K562 (cell line): ENCODE results near the gene ANKRD13B. TPM values are rescaled to one million over a fixed set of nuclear protein-coding genes. Genes with fewer than 3 reads are reported as not detected.

Experiments
- ATF3 ChIP-seq, 2 experiments: fragments of 450-650 bp in 1 of 2; sonication (generic) in 1 of 2; formaldehyde crosslinking in 1 of 2; IDR thresholded peaks in 1 of 2; conservative IDR thresholded peaks in 1 of 2; 2 replicates each; pipeline versions ENCODE4 v1.6.1 to v1.8.1; 2016 to 2023; ENCODE audit warnings: mild to moderate bottlenecking in 2 of 2, moderate library complexity in 2 of 2, inconsistent platforms in 1 of 2, missing genetic modification reagents in 1 of 2
- E2F3 ChIP-seq: fragments of 250-450 bp; sonication (Bioruptor Pico); IDR thresholded peaks from 2 replicates; pipeline ENCODE4 v1.4.0; 2020; ENCODE audit warnings: mild to moderate bottlenecking
- GABPB2 ChIP-seq: fragments of 250-450 bp; sonication (Bioruptor Pico); conservative IDR thresholded peaks from 2 replicates; pipeline ENCODE4 v1.5.1; 2021; ENCODE audit warnings: mild to moderate bottlenecking
- HCFC1 ChIP-seq: IDR thresholded peaks from 2 replicates; pipeline ENCODE4 v1.6.1; 2012; ENCODE audit warnings: low read depth, low read length, improper control_type of control experiment
- MEIS2 ChIP-seq: fragments of 450-650 bp; IDR thresholded peaks from 2 replicates; pipeline ENCODE4 v1.6.1; 2014; ENCODE audit warnings: mild to moderate bottlenecking; ENCODE audit not compliant: partially characterized antibody
- NCOR1 ChIP-seq: fragments of 450-650 bp; IDR thresholded peaks from 2 replicates; pipeline ENCODE4 v1.6.1; 2016; ENCODE audit warnings: mild to moderate bottlenecking, moderate library complexity
- PREB ChIP-seq: sonication (generic); formaldehyde crosslinking; IDR thresholded peaks from 2 replicates; pipeline ENCODE4 v1.8.1; 2023; ENCODE audit warnings: mild to moderate bottlenecking, missing genetic modification reagents
- SAP30 ChIP-seq: fragments of 200-600 bp; sonication (generic); IDR thresholded peaks from 2 replicates; pipeline ENCODE4 v1.6.1; 2012; ENCODE audit warnings: borderline replicate concordance, low read depth, mild to moderate bottlenecking, moderate library complexity, low read length, control low read depth, inconsistent platforms; ENCODE audit not compliant: insufficient read depth, poor library complexity, severe bottlenecking
- YBX1 ChIP-seq: fragments of 450-650 bp; IDR thresholded peaks from 2 replicates; pipeline ENCODE4 v1.7.1; 2016; ENCODE audit warnings: mild to moderate bottlenecking
- ZKSCAN8 ChIP-seq: fragments of 200-800 bp; sonication (Bioruptor generic); IDR thresholded peaks from 2 replicates; pipeline ENCODE4 v1.6.1; 2016; ENCODE audit warnings: missing genetic modification characterization, missing compliant biosample characterization
- ZNF3 ChIP-seq: fragments of 250-450 bp; sonication (Bioruptor Pico); IDR thresholded peaks from 2 replicates; pipeline ENCODE4 v1.5.0; 2021; ENCODE audit warnings: mild to moderate bottlenecking, moderate library complexity
- ZNF561 ChIP-seq: fragments of 450-650 bp; formaldehyde crosslinking; conservative IDR thresholded peaks from 2 replicates; pipeline ENCODE4 v1.4.0; 2020; ENCODE audit warnings: mild to moderate bottlenecking, moderate library complexity
- polyA plus RNA-seq, 8 experiments: library from polyadenylated mRNA; depleted of rRNA in 4 of 8; stranded (reverse) in 5 of 8; unstranded in 3 of 8; fragments of >200 nt; fragmentation: Nextera tagmentation in 2 of 8; fragmentation: Illumina TruSeq in 1 of 8; extraction: Ambion mirVana in 2 of 8; extraction: Trizol in 1 of 8; gene quantifications; 2 replicates each; pipeline versions ENCODE4 v1.2.1 to v1.2.3, GENCODE V29; 2011 to 2014; ENCODE audit warnings: inconsistent platforms in 1 of 8, missing spikeins in 1 of 8
- total RNA-seq, 7 experiments: library from RNA; depleted of rRNA in 6 of 7; stranded (reverse); fragments of >200 nt in 6 of 7; fragmentation: Illumina TruSeq in 2 of 7; extraction: Trizol in 2 of 7; gene quantifications; 2 replicates each; pipeline versions ENCODE4 v1.2.1 to v1.2.3, GENCODE V29; 2011 to 2021; ENCODE audit warnings: low replicate concordance in 1 of 7
- TF ChIP-seq, protein P1 (sequence below): fragments of 150-350 bp; IDR thresholded peaks from 2 replicates; pipeline ENCODE4 v1.6.1; 2014; ENCODE audit warnings: low read depth, mild to moderate bottlenecking, low read length, borderline replicate concordance
- TF ChIP-seq, protein P2 (sequence below): sonication (generic); formaldehyde crosslinking; IDR thresholded peaks from 2 replicates; pipeline ENCODE4 v1.8.0; 2023; ENCODE audit warnings: mild to moderate bottlenecking, missing genetic modification reagents
- TF ChIP-seq, protein P3 (sequence below): sonication (generic); formaldehyde crosslinking; IDR thresholded peaks from 2 replicates; pipeline ENCODE4 v1.8.1; 2023; ENCODE audit warnings: mild to moderate bottlenecking, missing genetic modification reagents

ANKRD13B gene
- total and polyA plus RNA-seq, 9 of the 15 experiments (the other 6 are each of a cell fraction or from before 2014, with no cell fraction given): 0.15 to 28.1 (median 4.6) TPM

GRCh38 chr17:29568331-29569244, 24.3 kb upstream of the ANKRD13B start, which contains the start of gene TP53I13 (continued):
- TF ChIP-seq, protein P1, sequence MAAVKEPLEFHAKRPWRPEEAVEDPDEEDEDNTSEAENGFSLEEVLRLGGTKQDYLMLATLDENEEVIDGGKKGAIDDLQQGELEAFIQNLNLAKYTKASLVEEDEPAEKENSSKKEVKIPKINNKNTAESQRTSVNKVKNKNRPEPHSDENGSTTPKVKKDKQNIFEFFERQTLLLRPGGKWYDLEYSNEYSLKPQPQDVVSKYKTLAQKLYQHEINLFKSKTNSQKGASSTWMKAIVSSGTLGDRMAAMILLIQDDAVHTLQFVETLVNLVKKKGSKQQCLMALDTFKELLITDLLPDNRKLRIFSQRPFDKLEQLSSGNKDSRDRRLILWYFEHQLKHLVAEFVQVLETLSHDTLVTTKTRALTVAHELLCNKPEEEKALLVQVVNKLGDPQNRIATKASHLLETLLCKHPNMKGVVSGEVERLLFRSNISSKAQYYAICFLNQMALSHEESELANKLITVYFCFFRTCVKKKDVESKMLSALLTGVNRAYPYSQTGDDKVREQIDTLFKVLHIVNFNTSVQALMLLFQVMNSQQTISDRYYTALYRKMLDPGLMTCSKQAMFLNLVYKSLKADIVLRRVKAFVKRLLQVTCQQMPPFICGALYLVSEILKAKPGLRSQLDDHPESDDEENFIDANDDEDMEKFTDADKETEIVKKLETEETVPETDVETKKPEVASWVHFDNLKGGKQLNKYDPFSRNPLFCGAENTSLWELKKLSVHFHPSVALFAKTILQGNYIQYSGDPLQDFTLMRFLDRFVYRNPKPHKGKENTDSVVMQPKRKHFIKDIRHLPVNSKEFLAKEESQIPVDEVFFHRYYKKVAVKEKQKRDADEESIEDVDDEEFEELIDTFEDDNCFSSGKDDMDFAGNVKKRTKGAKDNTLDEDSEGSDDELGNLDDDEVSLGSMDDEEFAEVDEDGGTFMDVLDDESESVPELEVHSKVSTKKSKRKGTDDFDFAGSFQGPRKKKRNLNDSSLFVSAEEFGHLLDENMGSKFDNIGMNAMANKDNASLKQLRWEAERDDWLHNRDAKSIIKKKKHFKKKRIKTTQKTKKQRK: no peak
- TF ChIP-seq YBX1 (no peak), PREB (CRISPR knock-in tag) (no peak), E2F3 (CRISPR knock-in tag) (0 out of 2 replicates have a peak, but pooled peaks have one; percentile 16), SAP30 (peak; percentile 26), MEIS2 (no peak), ZKSCAN8 (no peak), NCOR1 (no peak), ZNF561 (CRISPR knock-in tag) (no peak), ATF3 (IDR thresholded peaks at IDR 0.05) (no peak), ATF3 (CRISPR knock-in tag; conservative IDR thresholded peaks at IDR 0.05) (no peak), GABPB2 (CRISPR knock-in tag) (no peak), HCFC1 (no peak), ZNF3 (CRISPR knock-in tag) (no peak)
- TF ChIP-seq, protein P2, sequence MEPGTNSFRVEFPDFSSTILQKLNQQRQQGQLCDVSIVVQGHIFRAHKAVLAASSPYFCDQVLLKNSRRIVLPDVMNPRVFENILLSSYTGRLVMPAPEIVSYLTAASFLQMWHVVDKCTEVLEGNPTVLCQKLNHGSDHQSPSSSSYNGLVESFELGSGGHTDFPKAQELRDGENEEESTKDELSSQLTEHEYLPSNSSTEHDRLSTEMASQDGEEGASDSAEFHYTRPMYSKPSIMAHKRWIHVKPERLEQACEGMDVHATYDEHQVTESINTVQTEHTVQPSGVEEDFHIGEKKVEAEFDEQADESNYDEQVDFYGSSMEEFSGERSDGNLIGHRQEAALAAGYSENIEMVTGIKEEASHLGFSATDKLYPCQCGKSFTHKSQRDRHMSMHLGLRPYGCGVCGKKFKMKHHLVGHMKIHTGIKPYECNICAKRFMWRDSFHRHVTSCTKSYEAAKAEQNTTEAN (CRISPR knock-in tag): no peak
- TF ChIP-seq, protein P3, sequence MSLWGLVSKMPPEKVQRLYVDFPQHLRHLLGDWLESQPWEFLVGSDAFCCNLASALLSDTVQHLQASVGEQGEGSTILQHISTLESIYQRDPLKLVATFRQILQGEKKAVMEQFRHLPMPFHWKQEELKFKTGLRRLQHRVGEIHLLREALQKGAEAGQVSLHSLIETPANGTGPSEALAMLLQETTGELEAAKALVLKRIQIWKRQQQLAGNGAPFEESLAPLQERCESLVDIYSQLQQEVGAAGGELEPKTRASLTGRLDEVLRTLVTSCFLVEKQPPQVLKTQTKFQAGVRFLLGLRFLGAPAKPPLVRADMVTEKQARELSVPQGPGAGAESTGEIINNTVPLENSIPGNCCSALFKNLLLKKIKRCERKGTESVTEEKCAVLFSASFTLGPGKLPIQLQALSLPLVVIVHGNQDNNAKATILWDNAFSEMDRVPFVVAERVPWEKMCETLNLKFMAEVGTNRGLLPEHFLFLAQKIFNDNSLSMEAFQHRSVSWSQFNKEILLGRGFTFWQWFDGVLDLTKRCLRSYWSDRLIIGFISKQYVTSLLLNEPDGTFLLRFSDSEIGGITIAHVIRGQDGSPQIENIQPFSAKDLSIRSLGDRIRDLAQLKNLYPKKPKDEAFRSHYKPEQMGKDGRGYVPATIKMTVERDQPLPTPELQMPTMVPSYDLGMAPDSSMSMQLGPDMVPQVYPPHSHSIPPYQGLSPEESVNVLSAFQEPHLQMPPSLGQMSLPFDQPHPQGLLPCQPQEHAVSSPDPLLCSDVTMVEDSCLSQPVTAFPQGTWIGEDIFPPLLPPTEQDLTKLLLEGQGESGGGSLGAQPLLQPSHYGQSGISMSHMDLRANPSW (CRISPR knock-in tag): no peak
